ENCODE measurements around the gene BRD7.
A peak's percentile ranks its signal among the peaks of the same experiment; 100 is the strongest.

The BRD7 gene

GRCh38 chr16:50282955-50283631 lies 85.7 kb downstream of the BRD7 start:
- H3K4me3 ChIP-seq (ENCODE audit: low read length in 2 of 2): no peak overlapping the region
- no peak overlapping the region for H3K4me2 ChIP-seq (ENCODE audit: insufficient read depth, low read length, poor library complexity, severe bottlenecking)
- peak overlapping the region; percentile 44 for H3K23ac ChIP-seq (ENCODE audit: low read depth, low read length, poor library complexity)
- no peak overlapping the region for H2AK5ac ChIP-seq (ENCODE audit: low read depth, low read length)
- no peak overlapping the region for H2BK12ac ChIP-seq (ENCODE audit: low read length)
- H2BK120ac ChIP-seq (ENCODE audit: low read depth, low read length): no peak overlapping the region
- peak overlapping the region; percentile 64 for H2BK15ac ChIP-seq (ENCODE audit: low read length)
- peaks cover 0 to 4% of the 10 kb centered on the region in 2 donors for H3K9me3 ChIP-seq (replicated peaks in 1 of 2; ENCODE audit: control insufficient read depth in 2 of 2, insufficient read depth in 1 of 2, low read depth in 1 of 2, low read length in 2 of 2)
- H2AFZ ChIP-seq (ENCODE audit: low read length): no peak overlapping the region
- peak overlapping the region; percentile 55 for H3K18ac ChIP-seq (ENCODE audit: low read length)
- no peak overlapping the region for H3K14ac ChIP-seq (ENCODE audit: low read length)
- no CpG with 5 or more reads among the region's 9 CpGs for WGBS, 2 donors (ENCODE audit: extremely low coverage in 2 of 2, insufficient read length in 2 of 2, insufficient replicate concordance in 1 of 2)
- H3K4ac ChIP-seq (ENCODE audit: low read length): no peak overlapping the region
- no peak overlapping the region for H2BK5ac ChIP-seq (ENCODE audit: low read length)
- peaks cover 0 to 6% (median 0%) of the 10 kb centered on the region in 3 experiments for H3K27me3 ChIP-seq (ENCODE audit: control insufficient read depth in 3 of 3, insufficient read depth in 3 of 3, low read depth in 1 of 3, low read length in 3 of 3)
- H3K36me3 ChIP-seq (replicated peaks in 1 of 2; ENCODE audit: control insufficient read depth in 2 of 2, insufficient read depth in 2 of 2, low read length in 2 of 2): no peaks in the 10 kb centered on the region
- no peak overlapping the region for H3K9ac ChIP-seq (ENCODE audit: low read depth, low read length, poor library complexity)
- no peak for DNase-seq (ENCODE audit: low spot score)
- H4K91ac ChIP-seq (ENCODE audit: low read depth, low read length, poor library complexity): peak overlapping the region; percentile 3
- peaks cover 2% of the 10 kb centered on the region for H3K79me1 ChIP-seq (ENCODE audit: low read depth, low read length)
- no peak overlapping the region for H3K27ac ChIP-seq (replicated peaks; ENCODE audit: low read length)
- no peak overlapping the region for H4K8ac ChIP-seq (ENCODE audit: low read depth, low read length)
- peaks cover 0 to 3% of the 10 kb centered on the region in 2 donors for H3K4me1 ChIP-seq (ENCODE audit: control insufficient read depth in 2 of 2, insufficient read depth in 1 of 2, low read depth in 1 of 2, low read length in 2 of 2)

- no peak overlapping the region for H4K8ac ChIP-seq (ENCODE audit: low read depth, low read length)
- H3K79me1 ChIP-seq (ENCODE audit: low read depth, low read length): peaks cover 2% of the 10 kb centered on the region
- H2BK15ac ChIP-seq (ENCODE audit: low read length): peak overlapping the region; percentile 32
- peak overlapping the region; percentile 15 for H2AFZ ChIP-seq (ENCODE audit: low read length)
- H3K9ac ChIP-seq (ENCODE audit: low read depth, low read length, poor library complexity): no peak overlapping the region
- H3K36me3 ChIP-seq (replicated peaks in 1 of 2; ENCODE audit: control insufficient read depth in 2 of 2, insufficient read depth in 2 of 2, low read length in 2 of 2): no peaks in the 10 kb centered on the region
- no peak overlapping the region for H3K27ac ChIP-seq (replicated peaks; ENCODE audit: low read length)
- peak overlapping the region; percentile 60 for H2BK5ac ChIP-seq (ENCODE audit: low read length)
- no peak for DNase-seq (ENCODE audit: low spot score)
- H2BK12ac ChIP-seq (ENCODE audit: low read length): no peak overlapping the region
- H3K27me3 ChIP-seq (ENCODE audit: control insufficient read depth in 3 of 3, insufficient read depth in 3 of 3, low read depth in 1 of 3, low read length in 3 of 3): peaks cover 0 to 6% (median 0%) of the 10 kb centered on the region in 3 experiments
- peaks cover 0 to 4% of the 10 kb centered on the region in 2 donors for H3K9me3 ChIP-seq (replicated peaks in 1 of 2; ENCODE audit: control insufficient read depth in 2 of 2, insufficient read depth in 1 of 2, low read depth in 1 of 2, low read length in 2 of 2)
- H3K14ac ChIP-seq (ENCODE audit: low read length): no peak overlapping the region
- H3K18ac ChIP-seq (ENCODE audit: low read length): no peak overlapping the region
- H4K91ac ChIP-seq (ENCODE audit: low read depth, low read length, poor library complexity): no peak overlapping the region
- no peak overlapping the region for H3K4me2 ChIP-seq (ENCODE audit: insufficient read depth, low read length, poor library complexity, severe bottlenecking)
- no CpG with 5 or more reads among the region's 7 CpGs for WGBS, 2 donors (ENCODE audit: extremely low coverage in 2 of 2, insufficient read length in 2 of 2, insufficient replicate concordance in 1 of 2)
- peak overlapping the region; percentile 86 for H2AK5ac ChIP-seq (ENCODE audit: low read depth, low read length)
- no peak overlapping the region for H3K4ac ChIP-seq (ENCODE audit: low read length)
- peaks cover 0 to 3% of the 10 kb centered on the region in 2 donors for H3K4me1 ChIP-seq (ENCODE audit: control insufficient read depth in 2 of 2, insufficient read depth in 1 of 2, low read depth in 1 of 2, low read length in 2 of 2)
- peak overlapping the region; percentile 19 for H3K23ac ChIP-seq (ENCODE audit: low read depth, low read length, poor library complexity)
- no peak overlapping the region for H3K4me3 ChIP-seq (ENCODE audit: low read length in 2 of 2)
- no peak overlapping the region for H2BK120ac ChIP-seq (ENCODE audit: low read depth, low read length)
Observed at GRCh38 chr16:50282010-50282538, 86.7 kb downstream of the BRD7 start.

- DNase-seq (ENCODE audit: low spot score): no peak
Observed at GRCh38 chr16:50281391-50282009, 87.3 kb downstream of the BRD7 start.

GRCh38 chr16:50280932-50281331 lies 87.9 kb downstream of the BRD7 start:
- Histone ChIP-seq H2AFZ (ENCODE audit: low read length) (no peak overlapping the region), H4K8ac (ENCODE audit: low read depth, low read length) (no peak overlapping the region), H3K9me3 (replicated peaks in 1 of 2; ENCODE audit: control insufficient read depth in 2 of 2, insufficient read depth in 1 of 2, low read depth in 1 of 2, low read length in 2 of 2) (no peaks in the 10 kb centered on the region), H3K4me2 (ENCODE audit: insufficient read depth, low read length, poor library complexity, severe bottlenecking) (no peak overlapping the region), H3K18ac (ENCODE audit: low read length) (no peak overlapping the region), H3K4me3 (ENCODE audit: low read length in 2 of 2) (peak overlapping the region in 1 of 2 donors; percentile 24), H3K36me3 (replicated peaks in 1 of 2; ENCODE audit: control insufficient read depth in 2 of 2, insufficient read depth in 2 of 2, low read length in 2 of 2) (no peaks in the 10 kb centered on the region), H3K4ac (ENCODE audit: low read length) (no peak overlapping the region), H3K9ac (ENCODE audit: low read depth, low read length, poor library complexity) (no peak overlapping the region), H4K91ac (ENCODE audit: low read depth, low read length, poor library complexity) (no peak overlapping the region), H2BK15ac (ENCODE audit: low read length) (no peak overlapping the region), H3K27ac (replicated peaks; ENCODE audit: low read length) (no peak overlapping the region), H3K4me1 (ENCODE audit: control insufficient read depth in 2 of 2, insufficient read depth in 1 of 2, low read depth in 1 of 2, low read length in 2 of 2) (peaks cover 0 to 3% of the 10 kb centered on the region in 2 donors), H3K79me1 (ENCODE audit: low read depth, low read length) (no peaks in the 10 kb centered on the region), H3K23ac (ENCODE audit: low read depth, low read length, poor library complexity) (no peak overlapping the region), H2BK5ac (ENCODE audit: low read length) (no peak overlapping the region), H2BK12ac (ENCODE audit: low read length) (no peak overlapping the region), H2BK120ac (ENCODE audit: low read depth, low read length) (no peak overlapping the region), H2AK5ac (ENCODE audit: low read depth, low read length) (peak overlapping the region; percentile 86), H3K14ac (ENCODE audit: low read length) (no peak overlapping the region), H3K27me3 (ENCODE audit: control insufficient read depth in 3 of 3, insufficient read depth in 3 of 3, low read depth in 1 of 3, low read length in 3 of 3) (peaks cover 0 to 6% (median 0%) of the 10 kb centered on the region in 3 experiments)
- WGBS, 2 donors (ENCODE audit: extremely low coverage in 2 of 2, insufficient read length in 2 of 2, insufficient replicate concordance in 1 of 2): no CpG with 5 or more reads among the region's 5 CpGs
- DNase-seq (ENCODE audit: low spot score): no peak

More at GRCh38 chr16:50281391-50282009, 87.3 kb downstream of the BRD7 start:
- H3K18ac ChIP-seq (ENCODE audit: low read length): peak overlapping the region; percentile 86
- no peak overlapping the region for H4K91ac ChIP-seq (ENCODE audit: low read depth, low read length, poor library complexity)
- H3K27ac ChIP-seq (replicated peaks; ENCODE audit: low read length): no peak overlapping the region
- no peaks in the 10 kb centered on the region for H3K36me3 ChIP-seq (replicated peaks in 1 of 2; ENCODE audit: control insufficient read depth in 2 of 2, insufficient read depth in 2 of 2, low read length in 2 of 2)
- H2BK5ac ChIP-seq (ENCODE audit: low read length): peak overlapping the region; percentile 60
- H2BK120ac ChIP-seq (ENCODE audit: low read depth, low read length): no peak overlapping the region
- H3K4me2 ChIP-seq (ENCODE audit: insufficient read depth, low read length, poor library complexity, severe bottlenecking): no peak overlapping the region
- H2AK5ac ChIP-seq (ENCODE audit: low read depth, low read length): peak overlapping the region; percentile 86
- H3K4ac ChIP-seq (ENCODE audit: low read length): no peak overlapping the region
- no peak overlapping the region for H3K14ac ChIP-seq (ENCODE audit: low read length)
- H3K79me1 ChIP-seq (ENCODE audit: low read depth, low read length): peaks cover 1% of the 10 kb centered on the region
- H3K23ac ChIP-seq (ENCODE audit: low read depth, low read length, poor library complexity): peak overlapping the region; percentile 52
- peaks cover 0 to 2% of the 10 kb centered on the region in 2 donors for H3K9me3 ChIP-seq (replicated peaks in 1 of 2; ENCODE audit: control insufficient read depth in 2 of 2, insufficient read depth in 1 of 2, low read depth in 1 of 2, low read length in 2 of 2)
- H3K27me3 ChIP-seq (ENCODE audit: control insufficient read depth in 3 of 3, insufficient read depth in 3 of 3, low read depth in 1 of 3, low read length in 3 of 3): peaks cover 0 to 6% (median 0%) of the 10 kb centered on the region in 3 experiments
- no peak overlapping the region for H4K8ac ChIP-seq (ENCODE audit: low read depth, low read length)
- no peak overlapping the region for H2BK12ac ChIP-seq (ENCODE audit: low read length)
- H2AFZ ChIP-seq (ENCODE audit: low read length): peak overlapping the region; percentile 15
- H3K9ac ChIP-seq (ENCODE audit: low read depth, low read length, poor library complexity): no peak overlapping the region
- H2BK15ac ChIP-seq (ENCODE audit: low read length): peak overlapping the region; percentile 32
- H3K4me3 ChIP-seq (ENCODE audit: low read length in 2 of 2): peak overlapping the region in 1 of 2 donors; percentile 24
- no CpG with 5 or more reads among the region's 21 CpGs for WGBS, 2 donors (ENCODE audit: extremely low coverage in 2 of 2, insufficient read length in 2 of 2, insufficient replicate concordance in 1 of 2)
- H3K4me1 ChIP-seq (ENCODE audit: control insufficient read depth in 2 of 2, insufficient read depth in 1 of 2, low read depth in 1 of 2, low read length in 2 of 2): peaks cover 0 to 3% of the 10 kb centered on the region in 2 donors
